ENCODE data around the gene NALCN.
"Not testable (repeated sequence)": the region's sequence is repeated elsewhere in the genome, so short reads cannot be mapped to it uniquely, and the experiment has no call there.

The NALCN gene

GRCh38 chr13:101326710-101327109, 89.6 kb downstream of the NALCN start:
- Histone ChIP-seq H3K9me3 (ENCODE audit: insufficient read depth, low read length) (no peaks in the 10 kb centered on the region), H3K9ac (ENCODE audit: insufficient read length, low read depth) (no peak overlapping the region), H3K4me3 (ENCODE audit: insufficient read length, low read depth) (no peak overlapping the region), H3K27me3 (ENCODE audit: insufficient read depth, insufficient read length) (no peaks in the 10 kb centered on the region), H3K4me1 (ENCODE audit: insufficient read depth, insufficient read length) (no peaks in the 10 kb centered on the region), H3K36me3 (ENCODE audit: insufficient read depth, insufficient read length, low read length) (no peaks in the 10 kb centered on the region)
- TF ChIP-seq SUZ12 (IDR thresholded peaks at IDR 0.05; ENCODE audit: extremely low read depth, insufficient read depth, insufficient read length) (no peak), ZNF274 (IDR thresholded peaks at IDR 0.05; ENCODE audit: low read depth, low read length) (no peak), YY1 (IDR thresholded peaks at IDR 0.05; ENCODE audit: insufficient read depth, insufficient read length) (no peak)
- no peak for DNase-seq (ENCODE audit: low read depth, low spot score)

GRCh38 chr13:101325423-101325822, 90.9 kb downstream of the NALCN start:
- Histone ChIP-seq H3K4me3 (ENCODE audit: insufficient read length, low read depth) (no peak overlapping the region), H3K4me1 (ENCODE audit: insufficient read depth, insufficient read length) (no peaks in the 10 kb centered on the region), H3K27me3 (ENCODE audit: insufficient read depth, insufficient read length) (no peaks in the 10 kb centered on the region), H3K9me3 (ENCODE audit: insufficient read depth, low read length) (no peaks in the 10 kb centered on the region), H3K9ac (ENCODE audit: insufficient read length, low read depth) (no peak overlapping the region), H3K36me3 (ENCODE audit: insufficient read depth, insufficient read length, low read length) (no peaks in the 10 kb centered on the region)
- DNase-seq (ENCODE audit: low read depth, low spot score), result no peak
- TF ChIP-seq SUZ12 (IDR thresholded peaks at IDR 0.05; ENCODE audit: extremely low read depth, insufficient read depth, insufficient read length) (no peak), YY1 (IDR thresholded peaks at IDR 0.05; ENCODE audit: insufficient read depth, insufficient read length) (no peak), ZNF274 (IDR thresholded peaks at IDR 0.05; ENCODE audit: low read depth, low read length) (no peak)

- no peak overlapping the region for H3K9ac ChIP-seq (ENCODE audit: insufficient read length, low read depth)
- no peak overlapping the region for H3K4me3 ChIP-seq (ENCODE audit: insufficient read length, low read depth)
- no peaks in the 10 kb centered on the region for H3K9me3 ChIP-seq (ENCODE audit: insufficient read depth, low read length)
- H3K27me3 ChIP-seq (ENCODE audit: insufficient read depth, insufficient read length), result no peaks in the 10 kb centered on the region
- TF ChIP-seq SUZ12 (IDR thresholded peaks at IDR 0.05; ENCODE audit: extremely low read depth, insufficient read depth, insufficient read length), result no peak
- TF ChIP-seq YY1 (IDR thresholded peaks at IDR 0.05; ENCODE audit: insufficient read depth, insufficient read length), result no peak
- no peak for TF ChIP-seq ZNF274 (IDR thresholded peaks at IDR 0.05; ENCODE audit: low read depth, low read length)
- no peaks in the 10 kb centered on the region for H3K36me3 ChIP-seq (ENCODE audit: insufficient read depth, insufficient read length, low read length)
- DNase-seq (ENCODE audit: low read depth, low spot score), result no peak
- H3K4me1 ChIP-seq (ENCODE audit: insufficient read depth, insufficient read length), result no peaks in the 10 kb centered on the region
Observed at GRCh38 chr13:101323601-101324000, 92.7 kb downstream of the NALCN start.

- H3K4me3 ChIP-seq (ENCODE audit: insufficient read length, low read depth), result no peak overlapping the region
- no peaks in the 10 kb centered on the region for H3K36me3 ChIP-seq (ENCODE audit: insufficient read depth, insufficient read length, low read length)
- DNase-seq (ENCODE audit: low read depth, low spot score), result no peak
- no peak for TF ChIP-seq YY1 (IDR thresholded peaks at IDR 0.05; ENCODE audit: insufficient read depth, insufficient read length)
- TF ChIP-seq SUZ12 (IDR thresholded peaks at IDR 0.05; ENCODE audit: extremely low read depth, insufficient read depth, insufficient read length), result no peak
- no peak for TF ChIP-seq ZNF274 (IDR thresholded peaks at IDR 0.05; ENCODE audit: low read depth, low read length)
- H3K9ac ChIP-seq (ENCODE audit: insufficient read length, low read depth), result no peak overlapping the region
- no peaks in the 10 kb centered on the region for H3K27me3 ChIP-seq (ENCODE audit: insufficient read depth, insufficient read length)
- no peaks in the 10 kb centered on the region for H3K9me3 ChIP-seq (ENCODE audit: insufficient read depth, low read length)
- no peaks in the 10 kb centered on the region for H3K4me1 ChIP-seq (ENCODE audit: insufficient read depth, insufficient read length)
Observed at GRCh38 chr13:101317986-101318523, 98.3 kb downstream of the NALCN start.

GRCh38 chr13:101313479-101313878, 102.8 kb downstream of the NALCN start:
- not testable (repeated sequence) for H3K9ac ChIP-seq (ENCODE audit: insufficient read length, low read depth); H3K27me3 ChIP-seq (ENCODE audit: insufficient read depth, insufficient read length); H3K4me1 ChIP-seq (ENCODE audit: insufficient read depth, insufficient read length); H3K36me3 ChIP-seq (ENCODE audit: insufficient read depth, insufficient read length, low read length); H3K4me3 ChIP-seq (ENCODE audit: insufficient read length, low read depth); DNase-seq (ENCODE audit: low read depth, low spot score); H3K9me3 ChIP-seq (ENCODE audit: insufficient read depth, low read length)

GRCh38 chr13:101309014-101309619, 107.2 kb downstream of the NALCN start:
- no peak for DNase-seq (ENCODE audit: low read depth, low spot score)
- Histone ChIP-seq H3K27me3 (ENCODE audit: insufficient read depth, insufficient read length) (no peaks in the 10 kb centered on the region), H3K4me3 (ENCODE audit: insufficient read length, low read depth) (no peak overlapping the region), H3K36me3 (ENCODE audit: insufficient read depth, insufficient read length, low read length) (no peaks in the 10 kb centered on the region), H3K9ac (ENCODE audit: insufficient read length, low read depth) (no peak overlapping the region), H3K9me3 (ENCODE audit: insufficient read depth, low read length) (no peaks in the 10 kb centered on the region), H3K4me1 (ENCODE audit: insufficient read depth, insufficient read length) (no peaks in the 10 kb centered on the region)
- TF ChIP-seq SUZ12 (IDR thresholded peaks at IDR 0.05; ENCODE audit: extremely low read depth, insufficient read depth, insufficient read length) (no peak), YY1 (IDR thresholded peaks at IDR 0.05; ENCODE audit: insufficient read depth, insufficient read length) (no peak), ZNF274 (IDR thresholded peaks at IDR 0.05; ENCODE audit: low read depth, low read length) (no peak)

GRCh38 chr13:101308247-101309013, 107.9 kb downstream of the NALCN start:
- no peak for DNase-seq (ENCODE audit: low read depth, low spot score)
- H3K27me3 ChIP-seq (ENCODE audit: insufficient read depth, insufficient read length), result no peaks in the 10 kb centered on the region

More at GRCh38 chr13:101308247-101309013, 107.9 kb downstream of the NALCN start:
- H3K36me3 ChIP-seq (ENCODE audit: insufficient read depth, insufficient read length, low read length), result no peaks in the 10 kb centered on the region
- H3K9me3 ChIP-seq (ENCODE audit: insufficient read depth, low read length), result no peaks in the 10 kb centered on the region
- TF ChIP-seq YY1 (IDR thresholded peaks at IDR 0.05; ENCODE audit: insufficient read depth, insufficient read length) (no peak), SUZ12 (IDR thresholded peaks at IDR 0.05; ENCODE audit: extremely low read depth, insufficient read depth, insufficient read length) (no peak), ZNF274 (IDR thresholded peaks at IDR 0.05; ENCODE audit: low read depth, low read length) (no peak)
- H3K9ac ChIP-seq (ENCODE audit: insufficient read length, low read depth), result no peak overlapping the region
- no peaks in the 10 kb centered on the region for H3K4me1 ChIP-seq (ENCODE audit: insufficient read depth, insufficient read length)
- no peak overlapping the region for H3K4me3 ChIP-seq (ENCODE audit: insufficient read length, low read depth)
